Measurements from ENCODE around the gene SULT1A4. TPM values are rescaled to one million over a fixed set of nuclear protein-coding genes. Genes with fewer than 3 reads are reported as not detected.

The SULT1A4 gene
- total RNA-seq, result 2.1 TPM

DNA sequence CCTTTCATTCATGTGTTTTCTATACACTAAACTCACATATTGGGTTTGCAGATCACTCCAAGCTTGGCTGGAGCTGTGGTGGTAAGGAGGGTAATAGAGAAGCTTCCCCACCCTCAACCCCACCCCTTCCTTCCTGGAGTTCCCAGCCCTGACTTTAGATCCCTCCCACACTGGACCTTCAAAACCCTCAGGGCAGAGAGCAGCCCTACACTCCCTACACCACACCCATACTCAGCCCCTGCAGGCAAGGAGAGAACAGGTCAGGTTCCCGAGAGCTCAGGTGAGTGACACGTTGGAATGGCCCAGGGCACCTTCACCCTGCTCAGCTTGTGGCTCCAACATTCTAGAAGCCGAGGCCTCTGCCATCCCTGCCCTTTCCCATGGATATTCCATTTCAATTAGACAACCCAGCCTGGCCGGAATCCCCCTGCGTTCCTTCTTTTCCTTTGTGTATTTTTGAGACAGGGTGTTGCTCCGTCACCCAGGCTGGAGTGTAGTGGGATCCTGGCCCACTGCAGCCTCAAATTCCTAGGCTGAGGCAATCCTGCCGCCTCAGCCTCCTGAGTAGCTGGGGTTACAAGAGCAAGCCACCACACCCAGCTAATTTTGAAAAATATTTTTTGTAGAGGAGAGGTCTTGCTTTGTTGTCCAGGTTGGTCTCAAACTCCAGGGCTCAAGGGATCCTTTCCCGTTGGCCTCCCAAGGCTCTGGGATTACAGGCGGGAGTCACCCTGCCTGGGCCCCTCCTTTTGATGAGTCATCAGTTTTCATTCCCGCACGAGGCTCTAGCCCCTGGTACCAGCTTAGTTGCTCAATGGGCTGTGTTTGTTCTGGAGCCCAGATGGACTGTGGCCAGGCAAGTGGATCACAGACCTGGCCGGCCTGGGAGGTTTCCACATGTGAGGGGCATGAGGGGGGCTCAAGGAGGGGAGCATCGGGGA lies at the start of gene SULT1A4:
SULT1A4 (plus strand) TSS at position 208 of the 941 bp plus-strand sequence. CDS start 1,473 bp downstream, outside the sequence.

GRCh38 chr16:29454269-29454668 lies 5.4 kb upstream of the SULT1A4 start, which contains the start of the genes BOLA2 and SLX1B:
TSS of gene BOLA2 (minus strand) at chr16:29454351. CDS start at chr16:29454253, 98 bp downstream.
TSS of gene SLX1B (plus strand) at chr16:29454533.

GRCh38 chr16:29506308-29506707 lies 46.6 kb downstream of the SULT1A4 start, which contains the start of gene NPIPB12:
TSS of gene NPIPB12 (minus strand) at chr16:29506408.

Small RNA genes within 50 kb of the gene (small RNA-seq; reads per million reads assigned to genes)
- gene AC133555.2, result not detected

Other genes starting within 250 kb of the SULT1A4 start
- under 0.01 TPM for gene NPIPB11, start 53.2 kb upstream of the SULT1A4 start, total RNA-seq
- gene BOLA2, start 5.6 kb upstream of the SULT1A4 start, total RNA-seq, result 38.1 TPM
- gene SLX1B, start 5.4 kb upstream of the SULT1A4 start, total RNA-seq, result 3.9 TPM
- 24.7 TPM for gene NPIPB12, start 46.5 kb downstream of the SULT1A4 start, total RNA-seq
- gene SPN, start 203.3 kb downstream of the SULT1A4 start, total RNA-seq, result 0.23 TPM
- gene QPRT, start 219.3 kb downstream of the SULT1A4 start, total RNA-seq, result 4.8 TPM

All from diencephalon (tissue), 1 donor.